Psoas muscle (tissue), 8 donors: Measurements from ENCODE around the gene NDUFB5. TPM values are rescaled to one million over a fixed set of nuclear protein-coding genes. Genes with fewer than 3 reads are reported as not detected.

Experiments
- ATAC-seq, 4 donors: fragments of 200-7000 bp; cut with Tn5 transposase; one replicate each; pipeline ENCODE4 v1.9.1; 2020; ENCODE audit warnings: moderate library complexity in 3 of 4, mild to moderate bottlenecking in 2 of 4
- DNase-seq, 2 donors: peaks; one replicate each; pipeline ENCODE4 v3.0.0-alpha.2; 2020
- H3K27ac ChIP-seq: fragments of 200-600 bp; one replicate; pipeline ENCODE4 v1.8.0; 2022
- H3K27me3 ChIP-seq, 3 donors: fragments of 200-600 bp in 1 of 3; one replicate each; pipeline versions ENCODE4 v1.6.1 to v1.8.0; 2013 to 2022; ENCODE audit warnings: low read length in 2 of 3, mild to moderate bottlenecking in 2 of 3, moderate library complexity in 1 of 3; ENCODE audit not compliant: insufficient read depth in 3 of 3
- H3K36me3 ChIP-seq, 2 donors: fragments of 200-600 bp in 1 of 2; one replicate each; pipeline versions ENCODE4 v1.6.1 to v1.8.0; 2013 to 2022; ENCODE audit warnings: low read depth in 1 of 2, mild to moderate bottlenecking in 1 of 2, moderate library complexity in 1 of 2; ENCODE audit not compliant: insufficient read depth in 1 of 2
- H3K4me1 ChIP-seq: fragments of 200-600 bp; one replicate; pipeline ENCODE4 v1.8.0; 2022
- H3K4me3 ChIP-seq: fragments of 200-600 bp; one replicate; pipeline ENCODE4 v1.8.0; 2022; ENCODE audit warnings: mild to moderate bottlenecking
- H3K9me3 ChIP-seq: fragments of 200-600 bp; one replicate; pipeline ENCODE4 v1.8.0; 2022
- WGBS, 3 donors: extraction: QIAGEN DNeasy Blood & Tissue Kit; methylation state at CpG; one replicate each; pipeline versions ENCODE4 v1.1.6 to v1.1.7; 2013; 5-methylcytosine and 5-hydroxymethylcytosine counted together
- intact Hi-C, 2 donors: fragments of 100-400 bp; cut with DNase I; formaldehyde crosslinking; loops; one replicate each; pipeline versions ENCODE4 v1.11.0 to v1.14.2; 2022
- polyA plus RNA-seq, 3 donors: library from polyadenylated mRNA; stranded (reverse); fragments of 200-250 nt; gene quantifications; one replicate each; pipeline ENCODE4 v1.2.3, GENCODE V29; 2013
- total RNA-seq, 4 donors: library from RNA; stranded (reverse); fragmentation: NEBNext Ultra II Directional in 2 of 4; extraction: Animal tissue kit (Norgen Biotek cat#: 25700) in 2 of 4; gene quantifications; one replicate each; pipeline versions ENCODE4 v1.2.1 to v1.2.4, GENCODE V29; 2021 to 2023
- TF ChIP-seq, protein P1 (sequence below): fragments of 200-600 bp; IDR thresholded peaks from one replicate; pipeline ENCODE4 v1.8.0; 2022; ENCODE audit warnings: antibody characterized with exemption
- donor health status: healthy with polysubstance abuse.
- donor health status: DM: no; HTN: no; CAD: no; lungs with moderate emphysema.
- donor health status: Bipolar disorder and iron deficiency.
- donor health status: healthy.
- donor health status: DM: yes; HTN: yes; CAD: no.
- donor health status: DM: no; HTN: no; CAD: no.
- donor health status: DM: no; HTN: no; CAD: no.
- donor health status: DM: yes; HTN: yes; CAD: no.

Gene NDUFB5
- total and polyA plus RNA-seq, 7 donors: 147 to 261 (median 181) TPM

DNA sequence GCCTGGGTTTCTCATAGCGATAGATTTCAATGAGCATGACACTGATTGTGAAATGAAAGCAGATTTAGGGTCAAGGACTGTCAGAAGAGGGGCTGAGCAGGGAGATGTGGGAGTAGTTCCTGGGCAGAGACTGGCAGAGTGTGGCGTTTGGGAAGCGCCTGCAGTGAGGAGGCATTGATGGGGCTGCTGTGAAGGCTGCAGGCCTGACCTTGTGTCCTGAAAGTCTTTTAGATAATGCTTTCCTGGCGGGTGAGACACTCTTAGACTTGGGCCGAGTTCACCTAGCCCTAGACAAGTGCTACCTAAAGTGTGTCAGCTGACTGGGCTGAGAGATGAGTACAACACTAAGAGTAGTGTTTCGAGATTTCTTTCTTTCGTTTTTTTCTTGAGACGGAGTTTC, 68.9 kb downstream of the NDUFB5 start:
- intact Hi-C loops: loop anchor here in 1 of 2 donors (5.0 kb wide), 1 partner anchor 34 kb away; no protein-coding TSS in a partner anchor
- TF ChIP-seq, protein P1, sequence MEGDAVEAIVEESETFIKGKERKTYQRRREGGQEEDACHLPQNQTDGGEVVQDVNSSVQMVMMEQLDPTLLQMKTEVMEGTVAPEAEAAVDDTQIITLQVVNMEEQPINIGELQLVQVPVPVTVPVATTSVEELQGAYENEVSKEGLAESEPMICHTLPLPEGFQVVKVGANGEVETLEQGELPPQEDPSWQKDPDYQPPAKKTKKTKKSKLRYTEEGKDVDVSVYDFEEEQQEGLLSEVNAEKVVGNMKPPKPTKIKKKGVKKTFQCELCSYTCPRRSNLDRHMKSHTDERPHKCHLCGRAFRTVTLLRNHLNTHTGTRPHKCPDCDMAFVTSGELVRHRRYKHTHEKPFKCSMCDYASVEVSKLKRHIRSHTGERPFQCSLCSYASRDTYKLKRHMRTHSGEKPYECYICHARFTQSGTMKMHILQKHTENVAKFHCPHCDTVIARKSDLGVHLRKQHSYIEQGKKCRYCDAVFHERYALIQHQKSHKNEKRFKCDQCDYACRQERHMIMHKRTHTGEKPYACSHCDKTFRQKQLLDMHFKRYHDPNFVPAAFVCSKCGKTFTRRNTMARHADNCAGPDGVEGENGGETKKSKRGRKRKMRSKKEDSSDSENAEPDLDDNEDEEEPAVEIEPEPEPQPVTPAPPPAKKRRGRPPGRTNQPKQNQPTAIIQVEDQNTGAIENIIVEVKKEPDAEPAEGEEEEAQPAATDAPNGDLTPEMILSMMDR: no peak
- Histone ChIP-seq H3K36me3 (no peaks in the 10 kb centered on the region), H3K27me3 (no peaks in the 10 kb centered on the region), H3K4me1 (peaks cover 57% of the 10 kb centered on the region), H3K4me3 (no peak overlapping the region), H3K27ac (peak overlapping the region; percentile 98), H3K9me3 (no peaks in the 10 kb centered on the region)
- WGBS, 3 donors: 76 to 89% (median 86%) methylated on average over 8 of the region's 8 CpGs
- ATAC-seq (peak in 3 of 4 donors; percentile 18 to 33 (median 21)), DNase-seq (no peak)

DNA sequence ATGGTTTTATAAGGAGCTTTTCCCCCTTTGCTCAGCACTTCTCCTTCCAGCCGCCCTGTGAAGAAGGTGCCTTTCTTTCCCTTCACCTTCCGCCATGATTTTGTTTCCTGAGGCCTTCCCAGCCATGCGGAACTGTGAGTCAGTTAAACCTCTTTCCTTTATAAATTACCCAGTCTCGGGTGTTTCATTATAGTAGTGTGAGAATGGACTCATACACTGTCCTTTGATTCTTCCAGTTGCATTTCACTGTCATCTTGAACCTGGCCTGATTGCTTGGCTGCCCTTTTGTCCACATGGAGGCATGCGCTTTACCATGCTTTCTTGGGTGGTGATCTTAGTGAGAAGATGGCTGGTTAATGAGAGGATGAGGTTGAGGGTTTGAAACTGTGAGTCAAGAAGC, 71.5 kb downstream of the NDUFB5 start:
- Histone ChIP-seq H3K4me1 (peaks cover 62% of the 10 kb centered on the region), H3K36me3 (no peaks in the 10 kb centered on the region), H3K27me3 (no peaks in the 10 kb centered on the region), H3K27ac (peak overlapping the region; percentile 73), H3K4me3 (no peak overlapping the region), H3K9me3 (no peaks in the 10 kb centered on the region)
- TF ChIP-seq, protein P1: no peak
- ATAC-seq (no peak), DNase-seq (no peak)
- WGBS, 3 donors: 95 to 97% (median 96%) methylated on average over 5 of the region's 5 CpGs
- intact Hi-C loops: no loop called here

Other genes with a start within 250 kb of the NDUFB5 start
- gene GNB4, start 153.3 kb upstream of the NDUFB5 start, total RNA-seq: 1 to 10 TPM; 2.9 to 6.5 (median 4.6) TPM
- 1 to 10 TPM in 2 of 3 donors, under 1 TPM in 1; 0.83 to 2.1 (median 1.3) TPM for gene GNB4, start 153.3 kb upstream of the NDUFB5 start, polyA plus RNA-seq
- gene ACTL6A, start 41.9 kb upstream of the NDUFB5 start, total RNA-seq: 10 to 100 TPM; 10.2 to 12.6 (median 11.0) TPM
- gene ACTL6A, start 41.9 kb upstream of the NDUFB5 start, polyA plus RNA-seq: 10 to 100 TPM; 13.5 to 22.5 (median 14.9) TPM
- 10 to 100 TPM; 29.4 to 62.6 (median 38.8) TPM for gene MRPL47, start 156 bp upstream of the NDUFB5 start, total RNA-seq
- gene MRPL47, start 156 bp upstream of the NDUFB5 start, polyA plus RNA-seq: 100 to 1,000 TPM in 1 of 3 donors, 10 to 100 TPM in 2; 63.2 to 108 (median 87.5) TPM
- 100 to 1,000 TPM; 175 to 324 (median 269) TPM for gene USP13, start 48.2 kb downstream of the NDUFB5 start, total RNA-seq
- 10 to 100 TPM; 16.1 to 96.0 (median 86.2) TPM for gene USP13, start 48.2 kb downstream of the NDUFB5 start, polyA plus RNA-seq